Lower leg skin (tissue), 3 donors: ENCODE data around the gene CA14.
"Not testable (repeated sequence)": the region's sequence is repeated elsewhere in the genome, so short reads cannot be mapped to it uniquely, and the experiment has no call there.

Experiments used
- CTCF ChIP-seq, 3 donors: fragments of 450-650 bp; IDR thresholded peaks; one replicate each; pipeline ENCODE4 v1.5.1; 2016; ENCODE audit warnings: antibody characterized with exemption in 3 of 3, mild to moderate bottlenecking in 3 of 3, moderate library complexity in 2 of 3
- POLR2A ChIP-seq, 2 donors: fragments of 450-650 bp; IDR thresholded peaks; one replicate each; pipeline ENCODE4 v1.6.1; 2016 to 2017; ENCODE audit warnings: antibody characterized with exemption in 2 of 2, mild to moderate bottlenecking in 1 of 2, moderate library complexity in 1 of 2

DNA sequence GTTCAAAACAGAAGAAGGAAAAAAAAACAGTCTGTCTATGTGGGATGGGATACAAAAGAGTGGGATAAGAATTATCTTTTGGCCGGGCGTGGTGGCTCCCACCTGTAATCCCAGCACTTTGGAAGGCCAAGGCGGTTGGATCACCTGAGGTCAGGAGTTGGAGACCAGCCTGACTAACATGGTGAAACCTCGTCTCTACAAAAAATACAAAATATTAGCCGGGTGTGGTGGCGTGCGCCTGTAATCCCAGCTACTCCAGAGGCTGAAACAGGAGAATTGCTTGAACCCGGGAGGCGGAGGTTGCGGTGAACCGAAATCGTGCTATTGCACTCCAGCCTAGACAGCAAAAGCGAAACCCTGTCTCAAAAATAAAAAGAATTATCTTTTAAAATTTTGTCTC lies 20.4 kb upstream of the CA14 start:
- not testable (repeated sequence) for TF ChIP-seq POLR2A, CTCF (IDR thresholded peaks at IDR 0.05)
